Fibroblast of pulmonary artery (primary cell): Measurements from ENCODE around the gene MRM3.
"Not testable (repeated sequence)": the region's sequence is repeated elsewhere in the genome, so short reads cannot be mapped to it uniquely, and the experiment has no call there.

Experiments used
- DNase-seq: peaks from one replicate; pipeline ENCODE4 v3.0.0-alpha.2; 2010; ENCODE audit warnings: low read depth
- H3K4me3 ChIP-seq: replicated peaks from 2 replicates; pipeline ENCODE4 v1.5.1; 2011; ENCODE audit warnings: low read depth, mild to moderate bottlenecking, control low read depth, low read length, moderate library complexity
- CTCF ChIP-seq: IDR thresholded peaks from 2 replicates; pipeline ENCODE4 v1.5.1; 2011; ENCODE audit warnings: mild to moderate bottlenecking, control low read depth, low read length, inconsistent platforms; ENCODE audit errors: missing control alignments

The MRM3 gene

GRCh38 chr17:742147-742793 is 39.9 kb upstream of the MRM3 start:
- no peak for DNase-seq
- TF ChIP-seq CTCF = no peak
- no peak overlapping the region for H3K4me3 ChIP-seq

- H3K4me3 ChIP-seq = no peak overlapping the region
- DNase-seq = no peak
- no peak for TF ChIP-seq CTCF
Observed at GRCh38 chr17:743139-743538, 39.0 kb upstream of the MRM3 start.

- no peak for TF ChIP-seq CTCF
- no peak overlapping the region for H3K4me3 ChIP-seq
- DNase-seq = no peak
Observed at GRCh38 chr17:744937-745336, 37.2 kb upstream of the MRM3 start.

- no peak for TF ChIP-seq CTCF
- DNase-seq = no peak
Observed at GRCh38 chr17:745406-745805, 36.7 kb upstream of the MRM3 start.

GRCh38 chr17:746181-746580 is 36.0 kb upstream of the MRM3 start:
- no peak for TF ChIP-seq CTCF
- H3K4me3 ChIP-seq = no peak overlapping the region
- no peak for DNase-seq

More at GRCh38 chr17:745406-745805, 36.7 kb upstream of the MRM3 start:
- no peak overlapping the region for H3K4me3 ChIP-seq

- TF ChIP-seq CTCF = no peak
- DNase-seq = no peak
- no peak overlapping the region for H3K4me3 ChIP-seq
Observed at GRCh38 chr17:746783-747629, 35.1 kb upstream of the MRM3 start.

- not testable (repeated sequence) for DNase-seq, H3K4me3 ChIP-seq
Observed at GRCh38 chr17:748604-749003, 33.5 kb upstream of the MRM3 start.

GRCh38 chr17:749359-749758 is 32.8 kb upstream of the MRM3 start:
- not testable (repeated sequence) for DNase-seq, H3K4me3 ChIP-seq
